NCI-H2196 (cell line): ENCODE results near the gene MAGEA2B.
"Not testable (repeated sequence)": the region's sequence is repeated elsewhere in the genome, so short reads cannot be mapped to it uniquely, and the experiment has no call there.

Source experiments
- DNase-seq: peaks from one replicate; lab custom pipeline; 2025; ENCODE audit not compliant: unreplicated experiment; lab: John Stamatoyannopoulos, UW

MAGEA2B gene

GRCh38 chrX:152754871-152755270 lies 40.4 kb downstream of the MAGEA2B start:
- not testable (repeated sequence) for DNase-seq

- not testable (repeated sequence) for DNase-seq
Measured at GRCh38 chrX:152758918-152759317, 44.5 kb downstream of the MAGEA2B start, which contains the start of gene CSAG3. CSAG3 (plus strand) TSS chrX:152759218.

GRCh38 chrX:152759544-152759943 lies 45.1 kb downstream of the MAGEA2B start:
- not testable (repeated sequence) for DNase-seq

GRCh38 chrX:152761582-152761981 lies 47.2 kb downstream of the MAGEA2B start:
- not testable (repeated sequence) for DNase-seq

GRCh38 chrX:152766562-152766961 lies 52.1 kb downstream of the MAGEA2B start:
- DNase-seq, result not testable (repeated sequence)
